ENCODE measurements around the gene SDK2. TPM values are rescaled to one million over a fixed set of nuclear protein-coding genes. Genes with fewer than 3 reads are reported as not detected.

The SDK2 gene
- polyA plus RNA-seq, 2 of the 4 experiments (the other 2 are of a cell fraction): 0.36 to 0.57 TPM

DNA sequence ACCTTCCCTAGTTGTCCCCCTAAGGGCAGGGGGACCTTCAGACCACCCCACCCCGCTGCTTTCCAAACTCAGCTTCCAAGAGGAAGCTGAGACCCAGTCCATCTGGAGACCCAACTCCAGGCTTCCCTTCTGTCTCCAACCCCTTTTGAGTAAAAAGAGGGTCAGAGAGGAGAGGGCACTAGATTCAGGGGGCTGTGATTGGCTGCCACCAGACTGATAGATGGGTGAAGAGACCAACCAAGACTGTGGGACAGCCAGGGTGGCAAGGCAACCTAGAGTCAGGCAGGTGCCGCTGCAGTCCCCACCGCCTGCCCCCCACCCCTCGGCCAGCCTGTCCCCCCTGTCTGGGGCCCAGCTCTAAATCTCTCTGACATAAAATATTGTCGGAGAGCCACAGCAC, 92.5 kb downstream of the SDK2 start:
- no peak for DNase-seq (ENCODE audit: low read depth in 1 of 2, low spot score in 1 of 2)

DNA sequence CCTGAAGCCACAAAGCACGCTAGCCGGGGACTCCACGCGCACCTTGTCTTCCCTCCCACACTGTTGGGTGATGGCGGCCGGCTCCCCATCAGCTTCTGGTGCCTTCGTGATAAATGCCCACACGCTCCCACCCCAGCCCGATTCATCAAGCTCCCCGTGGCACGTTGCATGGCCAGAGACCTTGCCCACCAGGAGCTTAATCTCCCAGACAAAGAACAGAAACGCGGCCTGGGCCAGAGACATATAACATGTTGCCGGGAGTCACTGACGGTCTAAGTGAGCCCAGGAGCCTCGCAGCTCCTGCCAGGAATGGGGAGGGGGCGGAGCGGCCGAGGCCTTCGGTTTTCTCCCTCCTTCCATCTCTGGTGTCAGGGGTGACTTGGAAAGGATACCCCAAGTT, 93.1 kb downstream of the SDK2 start:
- no peak overlapping the region for H3K4me3 ChIP-seq
- H3K27ac ChIP-seq: no peak overlapping the region
- 75% methylated on average over 20 of the region's 20 CpGs for WGBS (ENCODE audit: missing lambda C conversion rate)
- no peak for ATAC-seq
- FAIRE-seq: no peak
- ChIA-PET POLR2A (no interaction called here), CTCF (interaction anchor here (0.9 to 1.9 kb wide), 3 partner anchors 10 to 122 kb away, joined by 3 to 5 read pairs (median 4); no protein-coding TSS in a partner anchor)
- no peak overlapping the region for H3K4me2 ChIP-seq
- 0 out of 3 replicates have a peak, but pooled peaks cover 3% of the 10 kb centered on the region for H3K9me3 ChIP-seq
- no peak for DNase-seq (ENCODE audit: low read depth in 1 of 2, low spot score in 1 of 2)
- no peaks in the 10 kb centered on the region for H3K4me1 ChIP-seq
- TF ChIP-seq RAD21 (conservative IDR thresholded peaks at IDR 0.05 in 1 of 2, IDR thresholded peaks at IDR 0.05 in 1 of 2) (no peak), FOSL2 (IDR thresholded peaks at IDR 0.05) (no peak), FOSL2 (CRISPR knock-in tag; IDR thresholded peaks at IDR 0.05) (no peak), HOXB13 (CRISPR knock-in tag; IDR thresholded peaks at IDR 0.05; ENCODE audit: low read depth) (no peak)

More for the DNA sequence above, 92.5 kb downstream of the SDK2 start:
- FAIRE-seq: no peak
- no peak for ATAC-seq
- Histone ChIP-seq H3K4me2 (no peak overlapping the region), H3K9me3 (0 out of 3 replicates have a peak, but pooled peaks cover 3% of the 10 kb centered on the region), H3K4me1 (no peaks in the 10 kb centered on the region), H3K27ac (no peak overlapping the region), H3K4me3 (no peak overlapping the region)
- 58% methylated on average over 5 of the region's 5 CpGs for WGBS (ENCODE audit: missing lambda C conversion rate)
- no peak for TF ChIP-seq HOXB13 (CRISPR knock-in tag; IDR thresholded peaks at IDR 0.05; ENCODE audit: low read depth)
- ChIA-PET POLR2A (no interaction called here), CTCF (interaction anchor here (1.5 to 1.9 kb wide), 2 partner anchors 11 to 122 kb away, joined by 4 to 5 read pairs; no protein-coding TSS in a partner anchor)

DNA sequence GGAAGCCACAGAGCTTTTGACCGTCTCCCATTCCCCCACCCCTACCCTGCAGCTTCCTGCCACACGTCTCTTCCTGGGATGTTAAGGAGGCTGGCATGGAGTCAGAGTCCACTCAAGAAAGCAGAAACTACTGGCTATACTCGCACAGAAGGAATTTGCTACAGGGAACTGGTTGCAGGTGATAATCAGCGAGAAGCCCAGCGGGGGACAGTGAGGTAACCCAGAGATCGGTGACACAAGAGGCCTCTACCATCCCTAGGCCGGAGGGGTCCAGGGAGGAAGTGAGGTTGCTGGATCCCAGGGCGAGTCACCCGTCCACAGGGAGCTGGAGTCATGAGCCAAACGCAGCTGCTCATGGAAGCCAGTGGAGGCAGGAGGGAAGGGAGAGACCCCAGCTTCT, 93.7 kb downstream of the SDK2 start:
- Histone ChIP-seq H3K27ac (no peak overlapping the region), H3K9me3 (0 out of 3 replicates have a peak, but pooled peaks cover 3% of the 10 kb centered on the region), H3K4me1 (no peaks in the 10 kb centered on the region), H3K4me2 (no peak overlapping the region), H3K4me3 (no peak overlapping the region)
- DNase-seq (ENCODE audit: low read depth in 1 of 2, low spot score in 1 of 2) (no peak), ATAC-seq (no peak), FAIRE-seq (no peak)
- CTCF ChIA-PET: interaction anchor here (0.9 to 1.9 kb wide), 3 partner anchors 10 to 121 kb away, joined by 3 to 5 read pairs (median 4); no protein-coding TSS in a partner anchor
- 45% methylated on average over 10 of the region's 10 CpGs for WGBS (ENCODE audit: missing lambda C conversion rate)
- POLR2A ChIA-PET: no interaction called here
- no peak for TF ChIP-seq FOSL2 (IDR thresholded peaks at IDR 0.05)
- TF ChIP-seq FOSL2 (CRISPR knock-in tag; IDR thresholded peaks at IDR 0.05): no peak
- TF ChIP-seq MAFK (IDR thresholded peaks at IDR 0.05; ENCODE audit: partially characterized antibody): no peak
- TF ChIP-seq, protein P1, sequence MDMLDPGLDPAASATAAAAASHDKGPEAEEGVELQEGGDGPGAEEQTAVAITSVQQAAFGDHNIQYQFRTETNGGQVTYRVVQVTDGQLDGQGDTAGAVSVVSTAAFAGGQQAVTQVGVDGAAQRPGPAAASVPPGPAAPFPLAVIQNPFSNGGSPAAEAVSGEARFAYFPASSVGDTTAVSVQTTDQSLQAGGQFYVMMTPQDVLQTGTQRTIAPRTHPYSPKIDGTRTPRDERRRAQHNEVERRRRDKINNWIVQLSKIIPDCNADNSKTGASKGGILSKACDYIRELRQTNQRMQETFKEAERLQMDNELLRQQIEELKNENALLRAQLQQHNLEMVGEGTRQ (IDR thresholded peaks at IDR 0.05): no peak
- no peak for TF ChIP-seq HDAC2 (IDR thresholded peaks at IDR 0.05)
- no peak for TF ChIP-seq HEYL (CRISPR knock-in tag; IDR thresholded peaks at IDR 0.05)
- TF ChIP-seq FOXS1 (CRISPR knock-in tag; IDR thresholded peaks at IDR 0.05): no peak
- no peak for TF ChIP-seq HOXB5 (CRISPR knock-in tag; IDR thresholded peaks at IDR 0.05)
- TF ChIP-seq ZSCAN20 (CRISPR knock-in tag; IDR thresholded peaks at IDR 0.05): no peak
- TF ChIP-seq TFCP2L1 (CRISPR knock-in tag; IDR thresholded peaks at IDR 0.05): no peak
- no peak for TF ChIP-seq EP300 (IDR thresholded peaks at IDR 0.05)
- TF ChIP-seq, protein P2, sequence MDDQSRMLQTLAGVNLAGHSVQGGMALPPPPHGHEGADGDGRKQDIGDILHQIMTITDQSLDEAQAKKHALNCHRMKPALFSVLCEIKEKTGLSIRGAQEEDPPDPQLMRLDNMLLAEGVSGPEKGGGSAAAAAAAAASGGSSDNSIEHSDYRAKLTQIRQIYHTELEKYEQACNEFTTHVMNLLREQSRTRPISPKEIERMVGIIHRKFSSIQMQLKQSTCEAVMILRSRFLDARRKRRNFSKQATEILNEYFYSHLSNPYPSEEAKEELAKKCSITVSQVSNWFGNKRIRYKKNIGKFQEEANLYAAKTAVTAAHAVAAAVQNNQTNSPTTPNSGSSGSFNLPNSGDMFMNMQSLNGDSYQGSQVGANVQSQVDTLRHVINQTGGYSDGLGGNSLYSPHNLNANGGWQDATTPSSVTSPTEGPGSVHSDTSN (IDR thresholded peaks at IDR 0.05): no peak
- TF ChIP-seq SREBF2 (IDR thresholded peaks at IDR 0.05): no peak
- no peak for TF ChIP-seq RNF2 (IDR thresholded peaks at IDR 0.05; ENCODE audit: borderline replicate concordance, low read depth)
- no peak for TF ChIP-seq ZFP36 (IDR thresholded peaks at IDR 0.05; ENCODE audit: borderline replicate concordance, partially characterized antibody)
- no peak for TF ChIP-seq RFX5 (IDR thresholded peaks at IDR 0.05)
- TF ChIP-seq RARB (CRISPR knock-in tag; IDR thresholded peaks at IDR 0.05): no peak
- TF ChIP-seq CEBPB (IDR thresholded peaks at IDR 0.05): no peak
- TF ChIP-seq POLR2A (IDR thresholded peaks at IDR 0.05; ENCODE audit: low read length): no peak
- no peak for TF ChIP-seq RCOR1 (IDR thresholded peaks at IDR 0.05; ENCODE audit: low read depth, low read length)

Data from A549 (cell line).